Chondrocyte (in vitro differentiated cells): ENCODE measurements around the gene DMD. TPM values are rescaled to one million over a fixed set of nuclear protein-coding genes. Genes with fewer than 3 reads are reported as not detected.

Experiments
- DNase-seq: peaks from one replicate; pipeline ENCODE4 v3.0.0; 2021; ENCODE audit warnings: mixed read lengths, low spot score
- H3K27ac Mint-ChIP-seq: one replicate; pipeline ENCODE4 v1.8.0; 2021; ENCODE audit warnings: mild to moderate bottlenecking, moderate library complexity, mixed read lengths; ENCODE audit not compliant: unreplicated experiment
- H3K27me3 Mint-ChIP-seq: 2 replicates; pipeline ENCODE4 v1.8.0; 2021; ENCODE audit warnings: low read depth, mixed read lengths
- H3K36me3 Mint-ChIP-seq: 2 replicates; pipeline ENCODE4 v1.8.0; 2021; ENCODE audit warnings: low read depth, mixed read lengths
- H3K4me1 Mint-ChIP-seq: 2 replicates; pipeline ENCODE4 v1.8.0; 2021; ENCODE audit warnings: low read depth, mild to moderate bottlenecking, mixed read lengths
- H3K4me3 Mint-ChIP-seq: one replicate; pipeline ENCODE4 v1.8.0; 2021; ENCODE audit warnings: mild to moderate bottlenecking, moderate library complexity, mixed read lengths; ENCODE audit not compliant: unreplicated experiment
- H3K9me3 Mint-ChIP-seq: 2 replicates; pipeline ENCODE4 v1.8.0; 2021; ENCODE audit warnings: low read depth, mixed read lengths
- CTCF ChIP-seq: fragments of 200-600 bp; sonication (generic); IDR thresholded peaks from 2 replicates; pipeline ENCODE4 v1.5.0; 2021; ENCODE audit warnings: antibody characterized with exemption, mild to moderate bottlenecking, moderate library complexity
- total RNA-seq: library from RNA; stranded (reverse); gene quantifications from 3 replicates; pipeline ENCODE4 v1.2.1, GENCODE V29; 2021

Gene DMD
- total RNA-seq, 1 donor from 2014 or later = 201 TPM

GRCh38 chrX:32176510-32176909, 1034.8 kb downstream of the DMD start:
- peaks cover 14% of the 10 kb centered on the region for H3K9me3 Mint-ChIP-seq
- no peak for TF ChIP-seq CTCF

GRCh38 chrX:32170481-32170880, 1040.9 kb downstream of the DMD start:
- no peaks in the 10 kb centered on the region for H3K27me3 Mint-ChIP-seq
- no peaks in the 10 kb centered on the region for H3K4me1 Mint-ChIP-seq
- peaks cover 2% of the 10 kb centered on the region for H3K9me3 Mint-ChIP-seq
- no peak overlapping the region for H3K27ac Mint-ChIP-seq
- H3K36me3 Mint-ChIP-seq = no peaks in the 10 kb centered on the region
- H3K4me3 Mint-ChIP-seq = no peak overlapping the region
- TF ChIP-seq CTCF = no peak
- no peak for DNase-seq

More at GRCh38 chrX:32176510-32176909, 1034.8 kb downstream of the DMD start:
- H3K36me3 Mint-ChIP-seq = no peaks in the 10 kb centered on the region
- DNase-seq = no peak
- no peak overlapping the region for H3K27ac Mint-ChIP-seq
- no peaks in the 10 kb centered on the region for H3K4me1 Mint-ChIP-seq
- H3K4me3 Mint-ChIP-seq = no peak overlapping the region
- no peaks in the 10 kb centered on the region for H3K27me3 Mint-ChIP-seq

GRCh38 chrX:32155044-32155638, 1056.2 kb downstream of the DMD start:
- Mint-ChIP-seq H3K4me3 (no peak overlapping the region), H3K4me1 (no peaks in the 10 kb centered on the region), H3K27me3 (no peaks in the 10 kb centered on the region), H3K27ac (no peak overlapping the region), H3K36me3 (no peaks in the 10 kb centered on the region), H3K9me3 (peaks cover 7% of the 10 kb centered on the region)
- DNase-seq = no peak
- no peak for TF ChIP-seq CTCF

- Mint-ChIP-seq H3K4me1 (no peaks in the 10 kb centered on the region), H3K4me3 (no peak overlapping the region), H3K36me3 (no peaks in the 10 kb centered on the region), H3K9me3 (peaks cover 3% of the 10 kb centered on the region), H3K27ac (no peak overlapping the region), H3K27me3 (no peaks in the 10 kb centered on the region)
- no peak for TF ChIP-seq CTCF
- DNase-seq = no peak
Measured at GRCh38 chrX:32153585-32153984, 1057.8 kb downstream of the DMD start.

GRCh38 chrX:32150141-32150540, 1061.2 kb downstream of the DMD start:
- H3K4me3 Mint-ChIP-seq = no peak overlapping the region
- H3K27me3 Mint-ChIP-seq = no peaks in the 10 kb centered on the region
- no peaks in the 10 kb centered on the region for H3K36me3 Mint-ChIP-seq
- no peaks in the 10 kb centered on the region for H3K4me1 Mint-ChIP-seq
- no peaks in the 10 kb centered on the region for H3K9me3 Mint-ChIP-seq
- H3K27ac Mint-ChIP-seq = no peak overlapping the region
- TF ChIP-seq CTCF = no peak
- DNase-seq = no peak
